GM19328 (cell line): ENCODE results near the gene ZNF273.

Experiments
- ATAC-seq: cut with Tn5 transposase; IDR thresholded peaks from one replicate; pipeline ENCODE4 v1.9.1; 2021; ENCODE audit warnings: mild to moderate bottlenecking, moderate library complexity; ENCODE audit not compliant: unreplicated experiment

ZNF273 gene

GRCh38 chr7:64876792-64877713 is 26.0 kb upstream of the ZNF273 start:
- no peak for ATAC-seq

GRCh38 chr7:64877714-64878610 is 25.1 kb upstream of the ZNF273 start:
- ATAC-seq: no peak

DNA sequence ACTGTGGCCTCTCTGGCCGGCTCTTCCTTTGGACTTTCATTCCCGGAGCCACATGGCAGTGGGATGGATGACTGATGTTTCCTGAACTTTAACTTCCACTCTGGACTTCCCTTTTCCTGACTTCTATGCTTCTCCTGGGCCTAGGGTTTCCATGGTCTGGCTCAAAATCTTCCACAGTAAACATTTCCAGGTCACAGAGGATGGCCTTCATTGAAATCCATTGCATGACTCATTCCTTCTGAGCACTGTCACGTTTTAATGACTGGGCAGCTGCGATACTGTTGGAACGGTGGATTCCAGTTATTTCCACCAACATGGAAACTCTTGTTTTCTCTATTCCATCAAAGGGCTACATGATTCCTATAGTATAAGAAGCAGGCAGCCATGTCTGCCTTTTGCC is 24.4 kb upstream of the ZNF273 start:
- ATAC-seq: no peak

DNA sequence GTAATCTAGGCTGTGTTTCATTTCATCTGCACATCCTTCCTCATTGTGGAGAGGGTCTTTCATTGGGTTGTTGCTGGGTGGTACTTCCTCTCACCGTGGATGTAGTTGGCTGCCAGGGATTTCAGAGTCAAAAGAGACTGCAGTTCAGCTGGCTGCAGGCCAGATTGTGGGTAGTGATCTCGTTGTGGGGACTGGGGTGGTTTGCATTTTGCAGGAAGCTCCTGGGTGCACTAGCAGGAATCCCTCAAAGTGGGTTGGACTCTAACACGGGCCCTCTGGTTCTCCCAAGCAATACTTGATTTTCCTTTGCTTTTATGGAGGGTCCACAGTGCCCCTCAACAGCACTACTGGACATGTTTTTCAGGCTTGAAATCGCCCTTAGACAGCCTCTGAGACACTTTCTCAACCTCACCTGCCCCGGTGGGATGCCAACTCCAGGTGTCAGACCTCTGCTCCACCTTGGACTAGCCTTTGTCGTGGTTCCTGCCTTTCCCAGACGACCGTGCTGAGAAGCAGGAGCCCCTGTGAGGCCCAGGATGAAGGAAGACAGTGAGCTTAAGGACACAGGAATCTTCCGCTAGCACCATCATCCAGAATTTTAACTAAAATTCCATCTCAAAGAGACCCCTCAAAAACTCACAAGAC is 23.9 kb upstream of the ZNF273 start:
- no peak for ATAC-seq

DNA sequence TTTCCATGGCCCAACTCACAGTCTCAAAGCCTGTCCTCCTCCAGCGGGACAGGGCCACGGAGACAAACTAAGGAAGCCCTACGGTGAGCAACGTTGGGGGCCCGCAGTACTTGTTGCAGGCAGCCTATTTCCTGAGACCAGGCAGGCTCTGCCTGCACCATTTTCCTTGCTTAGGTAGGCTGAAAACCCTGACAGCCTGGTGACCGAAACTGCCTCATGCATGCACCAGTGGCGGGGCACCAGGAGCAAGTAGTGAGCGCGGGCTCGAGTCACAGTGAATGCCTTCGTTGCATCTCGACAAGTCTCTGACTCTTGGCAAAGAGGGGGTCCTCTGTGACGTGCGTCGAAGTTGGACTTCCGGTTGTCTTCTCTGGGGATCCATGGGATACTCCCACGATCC is 23.3 kb upstream of the ZNF273 start:
- ATAC-seq: no peak

GRCh38 chr7:64880322-64881297 is 22.5 kb upstream of the ZNF273 start:
- no peak for ATAC-seq

DNA sequence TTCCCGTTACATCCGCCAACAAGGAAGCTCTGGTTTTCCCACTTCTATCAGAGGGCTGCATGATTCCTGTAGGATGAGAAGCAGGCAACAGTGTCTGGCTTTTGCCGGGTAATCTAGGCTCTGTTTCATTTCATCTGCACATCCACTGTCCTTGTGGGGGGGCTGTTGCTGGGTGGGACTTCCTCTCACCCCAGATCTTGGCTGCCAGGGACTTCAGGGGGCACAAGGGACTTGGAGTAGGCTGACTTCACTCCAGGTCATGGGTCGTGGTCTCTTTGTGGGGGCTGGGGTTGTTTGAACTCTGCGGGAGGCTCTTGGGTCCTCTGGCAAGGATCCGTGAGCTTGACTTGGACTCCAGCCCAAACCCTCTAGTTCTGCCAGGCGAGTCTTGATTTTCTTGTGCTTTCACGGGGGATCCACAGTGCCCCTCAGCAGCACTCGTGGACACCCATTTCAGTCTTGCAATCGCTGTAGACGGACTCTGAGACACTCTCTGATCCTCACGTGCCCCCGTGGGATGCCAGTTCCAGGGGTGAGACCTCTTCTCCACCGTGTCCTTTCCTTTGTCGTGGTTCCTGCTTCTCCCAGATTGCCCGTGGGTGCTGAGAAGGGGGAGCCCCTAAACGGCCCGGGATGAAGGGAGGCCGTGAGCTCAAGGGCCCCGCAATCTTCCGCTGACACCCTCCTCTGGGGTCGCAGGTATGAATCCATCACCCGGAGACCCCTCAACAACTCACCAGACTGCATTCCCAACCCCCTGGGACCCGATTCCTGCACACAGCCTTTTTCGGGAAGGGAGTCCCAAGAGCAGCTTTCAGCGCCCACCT is 21.4 kb upstream of the ZNF273 start:
- no peak for ATAC-seq

- ATAC-seq: no peak
These were observed 20.5 kb upstream of the ZNF273 start for GRCh38 chr7:64882341-64883112.

DNA sequence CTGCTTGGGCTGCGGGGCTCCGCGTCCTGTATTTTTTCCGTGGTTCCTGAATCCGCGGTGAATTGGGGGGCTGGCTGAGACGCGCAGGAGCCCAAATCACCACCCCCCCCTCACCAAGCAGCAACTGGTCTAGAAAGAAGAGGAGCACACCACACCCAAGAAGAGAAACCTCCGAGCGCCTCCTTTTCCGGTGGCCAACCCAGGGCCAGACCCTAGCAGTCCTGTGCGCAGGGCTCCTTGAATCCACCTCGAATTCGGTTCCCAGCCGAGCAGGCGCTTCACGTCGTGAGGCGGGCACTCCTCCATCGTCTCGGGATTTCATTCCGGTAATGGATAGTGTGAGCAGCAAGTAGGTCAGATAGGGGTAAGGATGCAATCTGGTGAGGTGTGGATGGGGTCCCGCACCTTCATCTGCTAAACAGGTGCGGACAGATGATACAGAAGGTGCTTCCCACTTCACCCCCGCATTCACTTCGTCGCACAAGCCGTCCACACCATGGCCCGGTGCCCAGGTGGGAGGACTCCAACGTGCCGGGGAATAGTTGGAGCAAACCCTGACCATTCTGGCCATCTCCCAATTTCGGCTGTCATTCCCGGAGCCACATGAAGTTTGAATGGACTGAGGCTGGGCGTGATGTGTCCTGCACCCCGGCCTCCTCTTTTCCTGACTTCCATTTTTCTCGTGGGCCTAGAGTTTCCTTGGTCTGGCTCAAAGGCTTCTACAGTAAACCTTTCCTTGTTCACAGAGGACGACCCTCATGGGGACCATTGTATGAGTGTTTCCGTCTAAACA is 19.8 kb upstream of the ZNF273 start:
- no peak for ATAC-seq

DNA sequence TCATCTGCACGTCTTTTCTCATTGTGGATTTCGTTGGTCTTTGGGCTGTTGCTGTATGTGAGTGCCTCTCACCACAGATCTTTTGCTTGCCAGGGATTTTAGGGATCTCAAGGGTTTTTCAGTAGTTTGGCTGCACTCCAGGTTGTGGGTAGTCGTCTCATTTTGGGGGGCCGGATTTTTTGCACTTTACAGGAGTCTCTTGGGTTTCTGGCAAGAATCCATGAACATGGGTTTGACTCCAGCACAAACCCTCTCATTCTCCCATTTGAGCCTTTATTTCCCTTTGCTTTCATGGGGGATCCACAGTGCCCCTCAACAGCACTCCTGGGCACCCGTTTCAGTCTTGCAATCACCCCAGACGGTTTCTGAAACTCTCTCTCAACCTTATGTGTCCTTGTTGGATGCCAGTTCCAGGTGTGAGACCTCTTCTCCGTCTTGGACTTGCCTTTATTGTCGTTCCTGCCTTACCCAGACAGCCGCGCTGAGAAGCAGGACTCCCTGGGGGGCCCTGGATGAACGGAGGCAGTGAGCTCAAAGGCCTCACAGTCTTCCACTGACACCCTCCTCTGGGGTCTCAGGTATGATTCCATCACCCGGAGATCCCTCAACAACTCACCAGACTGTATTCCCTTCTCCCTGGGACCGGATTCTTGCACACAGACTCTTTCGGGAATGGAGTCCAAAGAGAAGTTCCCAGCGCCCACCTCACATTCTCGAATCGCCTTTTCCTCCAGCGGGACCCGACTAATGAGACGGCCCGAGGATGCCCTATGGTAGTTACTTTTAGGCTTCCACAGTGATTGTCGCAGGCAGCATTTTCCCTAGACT is 18.8 kb upstream of the ZNF273 start:
- no peak for ATAC-seq

GRCh38 chr7:64884913-64885370 is 18.1 kb upstream of the ZNF273 start:
- ATAC-seq: no peak

DNA sequence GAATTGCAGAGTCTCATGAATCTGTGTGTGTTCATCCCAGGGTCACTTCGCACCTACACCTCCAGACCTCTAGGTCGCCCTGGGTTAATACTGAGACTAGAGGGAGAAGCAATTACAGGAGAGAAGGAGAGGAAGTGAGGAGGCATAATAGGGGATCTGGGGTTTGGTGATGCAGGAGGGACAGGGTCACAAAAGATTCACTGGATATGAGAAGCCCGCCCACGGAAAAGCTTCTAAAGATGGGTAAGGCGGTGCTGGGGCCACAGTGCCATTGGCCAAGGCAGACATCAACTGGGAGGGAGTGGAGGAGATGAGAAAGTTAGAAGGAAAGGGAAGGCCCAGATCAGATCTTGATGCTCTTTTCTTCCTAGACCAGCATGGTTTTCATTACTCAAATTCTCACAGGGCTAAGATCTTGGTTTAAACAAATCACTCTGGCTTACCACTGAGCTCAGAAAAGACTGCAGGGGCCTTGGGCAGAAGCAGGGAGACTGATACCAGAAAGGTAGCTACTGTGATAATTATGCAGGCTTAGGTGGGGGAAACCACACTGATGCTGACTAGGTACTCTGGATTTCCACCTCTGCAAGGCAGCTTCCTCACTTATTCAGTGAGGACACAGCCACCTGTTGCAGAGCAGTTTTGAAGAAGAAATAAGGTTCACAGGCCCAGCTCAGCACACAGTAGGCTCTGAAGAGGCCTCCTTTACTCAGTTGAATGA is 17.4 kb upstream of the ZNF273 start:
- ATAC-seq: no peak

DNA sequence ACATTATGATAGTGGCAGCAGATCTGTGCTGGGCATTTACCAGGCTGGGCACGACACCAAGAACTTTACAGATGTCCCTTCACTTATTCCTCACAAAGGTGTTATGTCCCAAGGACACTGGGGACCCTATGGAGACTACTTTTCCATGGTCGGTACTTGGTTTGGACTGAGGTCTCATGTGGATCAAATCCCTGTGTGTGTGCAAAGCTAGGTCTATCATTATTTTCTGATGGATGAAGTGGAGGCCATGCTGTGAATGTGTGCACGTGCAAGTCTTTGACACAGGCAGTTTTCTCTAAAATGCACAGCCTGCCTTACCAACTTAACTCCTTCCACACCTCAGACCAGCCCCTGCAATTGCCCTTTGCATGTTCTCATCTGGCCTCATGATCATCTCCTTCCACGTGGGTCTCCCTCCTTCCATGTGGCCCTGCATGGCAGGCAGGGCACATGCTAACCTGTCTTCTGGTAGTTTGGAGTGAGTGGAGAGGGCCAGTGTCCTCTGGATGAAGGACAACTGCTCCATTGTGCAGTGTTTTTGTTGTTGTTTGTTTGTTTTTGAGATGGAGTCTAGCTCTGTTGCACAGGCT is 16.0 kb upstream of the ZNF273 start:
- no peak for ATAC-seq

DNA sequence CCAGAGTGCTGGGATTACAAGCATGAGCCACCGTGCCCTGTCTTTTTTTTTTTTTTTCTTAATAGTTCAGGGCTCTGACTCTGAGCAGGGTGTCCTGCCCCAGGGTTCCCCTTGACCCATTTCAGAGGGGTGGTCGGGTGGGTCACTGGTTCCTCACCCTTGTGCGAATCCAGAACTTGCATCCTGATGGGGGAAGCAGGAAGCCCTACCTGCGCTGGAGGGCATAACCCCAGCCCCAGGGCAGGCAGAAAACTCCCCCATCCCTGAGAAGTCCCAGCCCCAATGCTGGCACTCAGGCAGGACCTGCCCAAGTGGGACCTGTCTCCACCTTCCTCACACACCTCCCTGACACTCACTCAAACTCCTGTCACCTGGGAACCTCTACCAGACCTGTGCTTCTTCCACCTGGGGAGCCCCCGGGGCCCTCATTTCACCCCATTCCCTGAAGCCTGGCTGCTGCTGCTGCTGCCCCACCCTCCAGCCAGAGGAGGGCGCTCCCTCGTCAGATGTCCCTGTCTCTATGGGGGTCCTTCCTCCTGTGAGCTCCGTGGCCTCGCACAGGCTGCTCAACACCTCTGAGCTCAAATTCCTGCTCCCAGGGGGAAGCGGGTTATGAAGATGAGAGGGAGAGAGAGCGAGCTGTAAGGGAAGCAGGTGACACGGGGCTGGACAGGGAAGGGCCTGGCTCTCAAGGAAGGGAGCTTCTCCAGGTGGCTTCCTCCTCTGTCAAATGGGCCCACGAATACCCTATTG is 15.1 kb upstream of the ZNF273 start:
- no peak for ATAC-seq

GRCh38 chr7:64888561-64888900 is 14.5 kb upstream of the ZNF273 start:
- no peak for ATAC-seq
